ENCODE measurements around the gene ATR. TPM values are rescaled to one million over a fixed set of nuclear protein-coding genes. Genes with fewer than 3 reads are reported as not detected.
"Not testable (repeated sequence)": the region's sequence is repeated elsewhere in the genome, so short reads cannot be mapped to it uniquely, and the experiment has no call there.

ATR gene
- polyA plus RNA-seq, 2 of the 4 experiments (the other 2 are of a cell fraction), result 13.9 to 36.2 TPM

DNA sequence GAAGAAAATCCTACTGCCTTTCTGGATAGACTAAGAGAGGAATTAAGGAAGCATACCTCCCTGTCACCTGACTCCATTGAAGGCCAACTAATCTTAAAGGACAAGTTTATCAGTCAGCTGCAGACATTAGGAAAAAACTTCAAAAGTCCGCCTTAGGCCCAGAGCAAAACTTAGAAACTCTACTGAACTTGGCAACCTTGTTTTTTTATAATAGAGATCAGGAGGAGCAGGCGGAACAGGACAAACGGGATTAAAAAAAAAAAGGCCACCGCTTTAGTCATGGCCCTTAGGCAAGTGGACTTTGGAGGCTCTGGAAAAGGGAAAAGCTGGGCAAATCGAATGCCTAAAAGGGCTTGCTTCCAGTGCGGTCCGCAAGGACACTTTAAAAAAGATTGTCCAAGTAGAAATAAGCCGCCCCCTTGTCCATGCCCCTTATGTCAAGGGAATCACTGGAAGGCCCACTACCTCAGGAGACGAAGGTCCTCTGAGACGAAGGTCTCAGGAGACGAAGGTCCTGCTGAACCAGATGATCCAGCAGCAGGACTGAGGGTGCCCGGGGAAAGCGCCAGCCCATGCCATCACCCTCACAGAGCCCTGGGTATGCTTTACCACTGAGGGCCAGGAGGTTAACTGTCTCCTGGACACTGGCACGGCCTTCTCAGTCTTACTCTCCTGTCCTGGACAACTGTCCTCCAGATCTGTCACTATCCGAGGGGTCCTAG lies 138.9 kb downstream of the ATR start:
- CTCF ChIA-PET; ATAC-seq; POLR2A ChIA-PET; H3K4me2 ChIP-seq; H3K4me3 ChIP-seq; FAIRE-seq; H3K9me3 ChIP-seq; DNase-seq (ENCODE audit: low read depth in 1 of 2, low spot score in 1 of 2); H3K4me1 ChIP-seq; H3K27ac ChIP-seq: not testable (repeated sequence)
- WGBS (ENCODE audit: missing lambda C conversion rate), result 90% methylated on average over 15 of the region's 15 CpGs

DNA sequence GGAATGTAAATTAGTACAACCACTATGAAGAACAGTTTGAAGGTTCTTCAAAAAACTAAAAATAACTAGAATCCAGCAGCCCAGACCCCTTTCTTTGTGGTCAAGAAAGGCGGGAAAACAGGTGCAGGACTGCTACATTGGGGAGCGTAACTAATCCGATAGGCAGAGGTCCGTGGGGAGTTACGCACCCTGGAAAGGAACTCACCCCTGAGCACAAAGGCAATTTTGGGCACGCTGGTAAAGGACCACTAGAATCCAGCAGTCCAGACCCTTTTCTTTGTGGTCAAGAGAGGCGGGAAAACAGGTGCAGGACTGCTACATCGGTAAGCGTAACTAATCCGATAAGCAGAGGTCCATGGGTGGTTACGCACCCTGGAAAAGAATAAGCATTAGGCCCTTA lies 140.4 kb downstream of the ATR start:
- POLR2A ChIA-PET; H3K9me3 ChIP-seq; H3K4me1 ChIP-seq; H3K27ac ChIP-seq; DNase-seq (ENCODE audit: low read depth in 1 of 2, low spot score in 1 of 2); ATAC-seq; H3K4me3 ChIP-seq; CTCF ChIA-PET; H3K4me2 ChIP-seq; FAIRE-seq: not testable (repeated sequence)
- 92% methylated on average over 11 of the region's 11 CpGs for WGBS (ENCODE audit: missing lambda C conversion rate)

DNA sequence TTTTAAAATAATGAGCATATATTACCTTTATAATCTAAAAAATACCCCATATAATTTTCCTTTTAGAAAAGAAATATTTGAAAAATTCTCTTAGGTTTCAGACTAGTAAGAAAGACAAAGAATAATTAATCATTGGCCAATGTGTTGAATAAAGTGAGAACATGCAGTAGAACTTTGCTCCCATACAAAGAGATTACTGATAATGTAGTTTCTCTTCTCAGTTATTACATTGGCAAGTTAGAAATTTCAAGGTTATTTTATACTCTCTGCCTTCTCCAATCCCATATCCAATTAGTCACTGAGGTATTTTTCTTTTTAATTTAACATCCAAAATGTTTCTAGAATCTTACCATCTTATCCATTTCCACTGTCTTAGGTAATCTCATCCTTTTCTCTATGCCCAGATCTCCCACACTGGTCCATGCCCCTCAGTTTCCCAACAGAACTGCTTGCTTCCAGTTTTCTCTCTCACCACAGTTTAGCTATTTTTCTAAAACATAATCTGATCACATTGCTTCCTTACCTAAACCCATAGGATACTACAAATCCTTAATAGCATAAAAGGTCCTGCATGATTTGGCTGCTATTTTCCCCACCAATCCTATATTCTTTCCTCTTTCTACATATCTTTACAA lies 141.5 kb downstream of the ATR start:
- Histone ChIP-seq H3K27ac (no peak overlapping the region), H3K4me1 (no peaks in the 10 kb centered on the region), H3K4me2 (no peak overlapping the region), H3K9me3 (no peaks in the 10 kb centered on the region), H3K4me3 (no peak overlapping the region)
- FAIRE-seq, result no peak
- no peak for ATAC-seq
- CTCF ChIA-PET, result no interaction called here
- TF ChIP-seq CEBPB (IDR thresholded peaks at IDR 0.05) (no peak), HEYL (CRISPR knock-in tag; IDR thresholded peaks at IDR 0.05) (no peak), JUN (IDR thresholded peaks at IDR 0.05) (no peak), JUNB (IDR thresholded peaks at IDR 0.05) (no peak), SMC3 (IDR thresholded peaks at IDR 0.05) (no peak), SREBF2 (IDR thresholded peaks at IDR 0.05) (no peak), EHF (CRISPR knock-in tag; IDR thresholded peaks at IDR 0.05) (no peak), HOXA7 (CRISPR knock-in tag; IDR thresholded peaks at IDR 0.05) (no peak), RCOR1 (IDR thresholded peaks at IDR 0.05; ENCODE audit: low read depth, low read length) (no peak), NR3C1 (IDR thresholded peaks at IDR 0.05) (no peak), BHLHE40 (IDR thresholded peaks at IDR 0.05; ENCODE audit: low read depth, low read length) (no peak), RNF2 (IDR thresholded peaks at IDR 0.05; ENCODE audit: borderline replicate concordance, low read depth) (no peak), EHMT2 (IDR thresholded peaks at IDR 0.05; ENCODE audit: low read depth) (no peak), KDM1A (IDR thresholded peaks at IDR 0.05; ENCODE audit: low read depth) (no peak), RAD21 (conservative IDR thresholded peaks at IDR 0.05 in 1 of 2, IDR thresholded peaks at IDR 0.05 in 1 of 2) (no peak), POLR2AphosphoS2 (conservative IDR thresholded peaks at IDR 0.05; ENCODE audit: low read length) (no peak)
- TF ChIP-seq, protein P1, sequence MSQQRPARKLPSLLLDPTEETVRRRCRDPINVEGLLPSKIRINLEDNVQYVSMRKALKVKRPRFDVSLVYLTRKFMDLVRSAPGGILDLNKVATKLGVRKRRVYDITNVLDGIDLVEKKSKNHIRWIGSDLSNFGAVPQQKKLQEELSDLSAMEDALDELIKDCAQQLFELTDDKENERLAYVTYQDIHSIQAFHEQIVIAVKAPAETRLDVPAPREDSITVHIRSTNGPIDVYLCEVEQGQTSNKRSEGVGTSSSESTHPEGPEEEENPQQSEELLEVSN (IDR thresholded peaks at IDR 0.05; ENCODE audit: borderline replicate concordance, low read depth), result no peak
- TF ChIP-seq, protein P2, sequence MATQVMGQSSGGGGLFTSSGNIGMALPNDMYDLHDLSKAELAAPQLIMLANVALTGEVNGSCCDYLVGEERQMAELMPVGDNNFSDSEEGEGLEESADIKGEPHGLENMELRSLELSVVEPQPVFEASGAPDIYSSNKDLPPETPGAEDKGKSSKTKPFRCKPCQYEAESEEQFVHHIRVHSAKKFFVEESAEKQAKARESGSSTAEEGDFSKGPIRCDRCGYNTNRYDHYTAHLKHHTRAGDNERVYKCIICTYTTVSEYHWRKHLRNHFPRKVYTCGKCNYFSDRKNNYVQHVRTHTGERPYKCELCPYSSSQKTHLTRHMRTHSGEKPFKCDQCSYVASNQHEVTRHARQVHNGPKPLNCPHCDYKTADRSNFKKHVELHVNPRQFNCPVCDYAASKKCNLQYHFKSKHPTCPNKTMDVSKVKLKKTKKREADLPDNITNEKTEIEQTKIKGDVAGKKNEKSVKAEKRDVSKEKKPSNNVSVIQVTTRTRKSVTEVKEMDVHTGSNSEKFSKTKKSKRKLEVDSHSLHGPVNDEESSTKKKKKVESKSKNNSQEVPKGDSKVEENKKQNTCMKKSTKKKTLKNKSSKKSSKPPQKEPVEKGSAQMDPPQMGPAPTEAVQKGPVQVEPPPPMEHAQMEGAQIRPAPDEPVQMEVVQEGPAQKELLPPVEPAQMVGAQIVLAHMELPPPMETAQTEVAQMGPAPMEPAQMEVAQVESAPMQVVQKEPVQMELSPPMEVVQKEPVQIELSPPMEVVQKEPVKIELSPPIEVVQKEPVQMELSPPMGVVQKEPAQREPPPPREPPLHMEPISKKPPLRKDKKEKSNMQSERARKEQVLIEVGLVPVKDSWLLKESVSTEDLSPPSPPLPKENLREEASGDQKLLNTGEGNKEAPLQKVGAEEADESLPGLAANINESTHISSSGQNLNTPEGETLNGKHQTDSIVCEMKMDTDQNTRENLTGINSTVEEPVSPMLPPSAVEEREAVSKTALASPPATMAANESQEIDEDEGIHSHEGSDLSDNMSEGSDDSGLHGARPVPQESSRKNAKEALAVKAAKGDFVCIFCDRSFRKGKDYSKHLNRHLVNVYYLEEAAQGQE (IDR thresholded peaks at IDR 0.05), result no peak
- POLR2A ChIA-PET, result no interaction called here
- no peak for DNase-seq (ENCODE audit: low read depth in 1 of 2, low spot score in 1 of 2)
